NCI-H1105 treated with DMSO at 0.1 percent for 48 hours (cell line): ENCODE data around the gene ACTR6.
"Not testable (repeated sequence)": the region's sequence is repeated elsewhere in the genome, so short reads cannot be mapped to it uniquely, and the experiment has no call there.

ENCODE experiments used
- DNase-seq: peaks from one replicate; lab custom pipeline; 2025; lab: John Stamatoyannopoulos, UW

The ACTR6 gene

DNA sequence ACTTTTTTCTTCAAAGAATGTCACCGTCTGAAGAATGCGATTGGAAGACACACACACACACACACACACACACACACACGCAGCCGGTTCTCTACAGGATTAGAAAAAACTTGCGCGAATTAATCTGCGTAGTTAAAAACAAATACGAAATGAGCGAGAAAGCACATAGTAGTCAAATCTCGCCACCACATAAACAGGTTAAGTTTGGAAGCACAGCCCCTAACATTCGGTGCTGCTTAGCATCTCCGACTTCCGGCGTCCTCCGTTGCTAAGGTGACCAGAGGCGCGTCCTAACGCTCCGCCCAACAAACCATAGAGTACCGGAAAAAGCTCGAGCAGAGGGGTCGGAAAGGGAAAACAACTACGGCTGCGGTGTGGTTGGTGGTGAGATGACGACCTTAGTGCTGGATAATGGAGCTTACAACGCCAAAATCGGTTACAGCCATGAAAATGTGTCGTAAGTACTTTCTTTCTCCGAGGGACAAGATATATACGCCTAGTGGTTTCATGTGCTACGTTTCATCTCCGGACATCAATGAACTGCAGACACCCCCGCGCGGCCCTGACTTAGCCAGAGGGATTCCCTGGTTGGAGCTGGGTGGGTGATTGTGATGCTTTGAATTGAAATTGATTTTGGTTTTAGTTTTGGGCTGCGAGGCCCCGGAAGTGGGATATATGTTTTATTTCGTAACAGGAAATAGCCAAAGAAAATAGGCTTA, at the start of gene ACTR6:
Gene ACTR6 (plus strand): TSS at position 353 of the 719 bp plus-strand sequence. CDS start 37 bp downstream, at position 390.
- peak; percentile 96 for DNase-seq

DNA sequence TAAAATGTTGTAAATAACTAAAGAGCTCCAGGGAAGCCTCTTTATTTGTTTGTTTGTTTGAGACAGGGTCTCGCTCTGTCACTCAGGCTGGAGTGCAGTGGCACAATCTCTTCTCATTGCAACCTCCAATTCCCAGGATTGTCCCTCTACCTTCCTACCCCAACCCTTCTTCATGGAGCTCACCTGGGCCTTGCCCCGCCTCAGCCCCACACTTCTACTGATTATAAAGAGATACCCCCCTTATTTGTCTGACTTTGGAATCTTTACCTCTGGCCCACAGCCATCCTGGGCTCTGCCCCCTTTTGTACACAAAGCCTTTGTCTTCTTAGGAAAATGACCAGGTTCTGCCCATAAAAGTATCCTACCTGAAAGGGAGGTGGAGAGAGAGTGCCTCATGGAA, 48.8 kb upstream of the ACTR6 start:
- DNase-seq = no peak

- no peak for DNase-seq
These were observed 47.5 kb upstream of the ACTR6 start for GRCh38 chr12:100153131-100153530.

GRCh38 chr12:100154474-100155247, 46.0 kb upstream of the ACTR6 start:
- DNase-seq = peak; percentile 11

- peak; percentile 51 for DNase-seq
These were observed 43.7 kb upstream of the ACTR6 start for GRCh38 chr12:100156731-100157426.

- no peak for DNase-seq
These were observed 43.2 kb upstream of the ACTR6 start for GRCh38 chr12:100157427-100157821.

GRCh38 chr12:100158535-100158934, 42.1 kb upstream of the ACTR6 start:
- DNase-seq = no peak

DNA sequence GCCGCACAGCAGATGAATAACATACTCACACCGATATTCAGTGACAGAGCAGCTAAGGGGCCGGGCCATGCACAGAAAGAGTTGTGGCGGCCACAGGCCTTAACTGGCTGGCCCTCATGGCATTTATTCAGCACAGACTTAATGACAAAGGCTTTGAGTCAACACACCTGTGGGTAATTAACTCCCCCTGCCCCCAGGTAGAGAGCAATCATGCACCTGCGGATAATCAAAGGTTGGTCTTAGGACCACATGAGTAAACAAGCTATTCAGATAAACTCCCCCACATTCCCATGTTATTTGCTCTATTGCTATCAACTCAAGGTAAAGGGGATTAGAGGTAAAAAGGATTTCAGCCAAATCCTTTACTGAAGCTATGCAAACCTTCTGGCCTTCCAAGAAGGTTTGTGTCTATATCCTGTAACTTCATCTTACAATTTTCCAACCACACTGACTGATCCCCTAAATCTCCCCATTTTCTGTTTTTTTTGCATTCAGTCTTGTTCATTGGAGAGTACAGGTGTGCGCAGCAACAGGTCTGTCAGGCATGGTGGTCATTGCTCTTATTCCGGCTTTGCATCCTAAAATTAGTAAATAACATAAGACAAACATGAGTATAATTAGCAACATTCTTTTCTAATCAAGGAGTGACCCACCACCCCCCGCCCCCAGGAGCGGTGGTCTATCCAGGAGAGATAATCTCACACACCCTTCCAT, 41.1 kb upstream of the ACTR6 start:
- DNase-seq = no peak

DNA sequence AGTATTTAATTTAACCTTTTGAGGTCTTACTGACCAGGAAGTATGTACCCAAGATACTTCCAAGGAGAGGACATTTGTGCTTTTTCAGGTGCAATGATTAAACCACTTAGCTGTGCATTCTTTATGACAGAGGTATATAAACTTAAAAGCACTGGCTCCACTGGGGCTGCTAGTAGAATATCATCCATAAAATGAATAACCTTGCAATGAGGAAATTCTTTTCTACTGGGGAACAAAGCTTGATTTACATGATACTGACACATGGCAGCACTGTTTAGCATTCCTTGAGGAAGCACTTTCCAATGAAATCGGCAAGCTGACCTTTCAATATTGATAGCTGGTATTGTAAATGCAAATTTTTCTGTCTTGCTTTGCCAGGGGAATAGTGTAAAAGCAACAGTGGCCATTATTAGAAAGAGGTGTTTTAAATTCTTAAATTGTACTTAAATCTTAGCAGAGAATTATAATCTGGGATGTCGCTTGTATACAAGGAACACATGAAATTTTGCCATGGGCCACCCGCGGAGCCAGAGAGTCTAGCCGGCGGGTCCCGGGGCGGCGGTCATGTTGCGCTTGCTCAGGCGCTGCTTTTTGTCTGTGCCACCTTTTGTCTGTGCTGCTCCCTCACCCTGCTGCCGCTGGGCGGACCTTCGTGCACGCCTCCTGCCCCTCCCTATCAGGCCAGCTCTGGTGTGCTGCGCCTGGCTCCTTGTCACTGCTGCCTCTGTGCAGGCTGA, 37.0 kb upstream of the ACTR6 start:
- peak; percentile 94 for DNase-seq

GRCh38 chr12:100164153-100164704, 36.4 kb upstream of the ACTR6 start:
- DNase-seq = no peak

DNA sequence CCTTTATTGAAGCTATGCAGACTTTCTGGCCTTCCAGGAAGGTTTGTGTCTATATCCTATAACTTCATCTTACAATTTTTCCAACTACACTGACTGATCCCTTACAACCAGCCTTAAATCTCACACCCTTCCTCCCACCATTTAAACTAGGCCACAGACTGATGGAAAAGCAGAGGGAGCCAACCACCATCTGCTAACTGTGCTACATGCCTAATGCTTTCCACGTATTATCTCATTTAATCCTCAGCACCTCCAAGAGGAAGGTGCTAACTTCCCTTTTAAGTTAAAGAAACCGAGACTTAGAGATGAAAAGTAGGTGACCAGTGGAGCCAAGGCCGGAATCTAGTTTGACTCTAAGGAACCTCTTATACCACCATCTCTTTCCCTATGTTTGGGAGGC, 35.3 kb upstream of the ACTR6 start:
- DNase-seq = no peak

DNA sequence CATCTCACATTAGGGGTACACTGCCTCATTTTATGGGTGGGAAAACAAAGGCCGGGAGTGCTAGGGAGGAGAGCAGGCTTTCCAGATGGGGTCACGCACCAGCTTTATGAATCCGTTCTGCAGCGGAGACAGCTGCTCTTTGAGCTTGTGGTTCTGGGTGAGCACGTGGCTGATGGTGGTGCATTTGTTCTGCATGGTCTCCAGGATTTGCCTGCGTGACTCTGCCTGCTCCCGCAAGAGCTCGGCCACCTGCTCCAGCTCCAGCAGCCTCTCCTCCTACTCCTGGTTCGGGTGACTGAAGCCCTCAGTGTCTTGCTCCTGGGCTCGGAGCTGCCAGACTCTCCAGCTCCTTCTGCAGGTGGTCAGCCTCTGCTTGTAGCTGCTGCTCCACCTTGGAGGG, 34.4 kb upstream of the ACTR6 start:
- DNase-seq = no peak

- no peak for DNase-seq
These were observed 32.1 kb upstream of the ACTR6 start for GRCh38 chr12:100168562-100168961.

DNA sequence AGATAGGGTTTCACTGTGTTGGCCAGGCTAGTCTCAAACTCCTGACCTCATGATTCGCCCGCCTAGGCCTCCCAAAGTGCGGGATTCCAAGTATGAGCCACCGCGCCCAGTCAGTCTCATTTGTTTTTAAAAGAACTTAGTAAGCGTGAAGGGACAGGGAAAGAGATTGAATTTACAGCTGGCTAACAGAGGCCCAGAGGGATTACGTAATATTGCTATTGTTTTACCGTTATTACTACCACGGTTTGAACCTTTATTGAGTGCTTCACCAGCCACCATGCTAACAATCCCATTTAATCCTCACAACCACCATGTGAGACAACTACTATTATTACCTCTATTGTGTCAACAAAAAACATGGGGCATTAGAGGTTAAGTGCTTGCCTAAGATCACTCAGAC, 31.3 kb upstream of the ACTR6 start:
- no peak for DNase-seq

DNA sequence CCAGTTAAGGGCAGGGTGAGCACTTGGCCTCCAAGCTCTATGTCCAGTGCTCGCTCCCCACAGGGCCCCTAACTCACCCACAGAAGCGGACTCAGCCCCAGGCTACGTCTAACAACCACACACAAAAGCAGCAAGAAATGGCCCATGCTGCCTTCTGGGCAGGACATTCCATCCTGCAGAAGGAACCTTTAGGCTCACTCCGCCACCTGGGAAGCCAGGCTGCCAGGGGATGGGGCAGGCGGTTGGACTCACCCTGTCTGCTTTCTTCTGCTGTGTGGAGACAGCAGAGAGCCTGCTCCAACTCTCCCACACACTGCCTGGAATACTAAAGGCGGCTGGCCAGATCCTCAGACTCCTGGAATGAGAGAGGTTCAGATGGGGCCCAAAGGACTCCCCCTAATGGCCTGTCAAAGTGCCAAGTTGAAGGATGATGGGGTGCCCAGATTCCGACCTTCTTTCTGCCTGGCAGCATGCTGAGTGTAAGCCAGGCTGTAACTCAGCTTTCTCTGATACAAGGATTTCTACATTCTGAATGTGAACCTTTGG, 30.2 kb upstream of the ACTR6 start:
- DNase-seq = no peak

DNA sequence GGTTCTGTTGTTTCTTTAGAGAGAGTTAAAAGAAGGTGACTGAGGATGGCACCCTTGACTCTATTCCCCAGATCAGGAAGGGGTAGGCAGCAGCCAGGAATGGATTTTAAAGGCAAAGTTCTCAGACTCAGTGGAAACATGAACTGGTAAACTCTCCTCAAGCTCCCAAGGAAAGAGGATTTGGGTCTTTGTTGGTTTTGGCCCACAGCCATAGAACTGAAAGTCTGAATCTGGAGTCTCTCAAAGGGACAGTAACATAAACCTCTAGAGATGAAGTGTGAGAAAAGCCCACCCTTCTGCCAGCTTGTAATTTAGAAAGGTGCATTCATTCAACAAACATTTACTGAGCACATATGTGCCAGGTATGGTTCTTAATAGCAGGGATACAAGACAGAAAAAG, 29.4 kb upstream of the ACTR6 start:
- no peak for DNase-seq

DNA sequence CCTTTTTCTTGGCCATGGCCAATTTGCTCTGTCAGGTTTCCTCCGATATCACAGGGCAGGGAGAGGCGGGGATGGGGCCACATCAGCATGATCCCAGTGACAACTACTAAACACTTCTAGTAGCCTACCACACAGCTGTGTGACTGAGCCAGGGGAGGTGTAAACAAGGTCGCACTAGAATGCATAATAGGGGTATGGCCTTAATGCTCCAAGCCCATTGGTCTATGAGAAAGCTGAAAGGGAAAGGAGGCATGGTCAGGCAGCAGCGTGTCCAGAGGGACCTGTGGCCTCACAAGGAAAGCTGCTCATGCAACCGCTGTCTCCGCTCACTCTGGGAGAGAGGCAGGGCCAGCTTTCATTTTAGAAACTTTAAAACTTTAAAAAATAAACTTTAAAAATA, 27.5 kb upstream of the ACTR6 start:
- no peak for DNase-seq

DNA sequence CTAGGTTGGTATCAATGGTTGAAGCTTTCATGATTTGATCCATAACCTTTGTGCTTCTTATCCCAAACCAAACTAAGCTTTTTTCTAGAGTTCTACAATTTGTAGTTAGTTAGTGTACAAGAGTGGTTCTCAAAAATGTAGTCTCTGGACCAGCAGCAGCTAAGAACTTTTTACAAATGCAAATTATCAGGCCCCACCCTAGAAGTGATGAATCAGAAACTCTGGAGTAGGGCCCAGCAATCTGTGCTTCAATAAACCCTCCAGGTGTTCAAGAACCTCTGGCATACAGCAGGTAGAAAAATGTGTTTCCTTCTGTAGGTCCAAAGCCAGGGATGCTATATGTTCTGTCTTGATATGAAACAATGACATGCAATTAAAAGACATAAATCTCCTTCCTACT, 26.1 kb upstream of the ACTR6 start:
- DNase-seq = no peak

DNA sequence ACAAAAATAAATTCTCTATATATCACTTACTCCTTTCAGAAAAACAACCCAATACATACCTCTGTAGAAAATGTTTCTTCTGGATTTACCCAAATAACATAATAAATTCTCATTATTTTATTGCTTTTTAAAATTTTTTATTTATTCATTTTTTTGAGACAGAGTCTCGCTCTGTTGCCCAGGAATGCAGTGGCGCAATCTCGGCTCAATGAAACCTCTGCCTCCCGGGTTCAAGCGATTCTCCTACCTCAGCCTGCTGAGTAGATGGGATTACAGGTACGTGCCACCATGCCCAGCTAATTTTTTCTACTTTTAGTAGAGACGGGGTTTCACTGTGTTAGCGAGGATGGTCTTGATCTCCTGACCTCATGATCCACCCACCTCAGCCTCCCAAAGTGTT, 24.1 kb upstream of the ACTR6 start:
- DNase-seq = not testable (repeated sequence)

DNA sequence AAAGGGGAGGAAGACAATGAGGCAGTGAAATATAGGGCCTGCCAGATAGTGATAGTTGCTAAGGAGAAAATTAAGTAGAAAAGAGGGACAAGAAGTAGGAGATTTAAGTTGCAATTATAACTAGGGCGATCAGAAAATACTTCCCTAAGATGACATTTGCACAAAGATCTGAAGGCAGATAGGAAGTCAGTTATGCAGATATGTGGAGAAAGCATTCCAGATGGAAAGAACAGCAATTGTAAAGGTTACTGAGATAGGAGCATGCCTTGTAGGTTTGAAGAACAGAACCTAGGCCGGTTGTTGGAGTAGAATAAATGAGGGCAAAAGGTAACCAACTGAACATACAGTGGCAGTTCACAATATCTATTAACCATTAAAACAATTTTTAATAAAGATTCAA, 21.4 kb upstream of the ACTR6 start:
- DNase-seq = no peak

GRCh38 chr12:100184549-100185145, 16.0 kb upstream of the ACTR6 start:
- peak; percentile 11 for DNase-seq
